Muscle of back (tissue), 11 donors: Measurements from ENCODE around the gene CC2D2B. TPM values are rescaled to one million over a fixed set of nuclear protein-coding genes. Genes with fewer than 3 reads are reported as not detected.
"Not testable (repeated sequence)": the region's sequence is repeated elsewhere in the genome, so short reads cannot be mapped to it uniquely, and the experiment has no call there.

Source experiments
- DNase-seq, 3 donors: peaks; one replicate each; pipeline versions ENCODE4 v3.0.0 to v3.0.0-alpha.2; 2013
- polyA plus RNA-seq, 10 donors: library from polyadenylated mRNA; unstranded; fragments of 120-200 nt; gene quantifications; one replicate each; pipeline ENCODE4 v1.2.1, GENCODE V29; 2013; ENCODE audit not compliant: insufficient read length in 10 of 10

Gene CC2D2B
- polyA plus RNA-seq, 10 donors, result 0.64 to 1.9 (median 0.82) TPM

DNA sequence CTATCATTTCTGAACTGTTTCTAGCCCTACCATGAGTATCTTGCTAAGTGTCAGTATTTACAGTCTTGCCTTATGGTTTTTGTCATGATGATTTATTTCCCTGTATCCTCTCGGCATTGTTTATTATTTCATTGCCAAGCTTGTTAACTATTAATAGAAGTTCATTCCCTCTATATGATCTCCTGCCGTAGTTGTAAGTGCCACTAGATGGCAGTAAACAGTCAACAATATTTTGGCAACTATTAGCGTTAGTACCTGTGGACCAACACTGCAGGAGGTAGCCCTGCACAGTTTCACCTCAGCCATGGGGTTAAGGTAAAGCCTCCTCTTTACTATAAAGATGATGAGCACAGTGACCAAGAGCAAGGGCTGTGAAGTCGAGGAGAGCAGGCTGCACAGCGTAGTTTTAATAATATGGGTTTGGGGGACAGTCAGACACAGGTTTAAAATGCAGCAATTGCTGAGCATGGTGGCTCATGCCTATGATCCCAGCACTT is 109.5 kb downstream of the CC2D2B start:
- DNase-seq, result peak; percentile 41 to 69 (median 42)

GRCh38 chr10:96021332-96021731 is 113.6 kb downstream of the CC2D2B start:
- no peak for DNase-seq

DNA sequence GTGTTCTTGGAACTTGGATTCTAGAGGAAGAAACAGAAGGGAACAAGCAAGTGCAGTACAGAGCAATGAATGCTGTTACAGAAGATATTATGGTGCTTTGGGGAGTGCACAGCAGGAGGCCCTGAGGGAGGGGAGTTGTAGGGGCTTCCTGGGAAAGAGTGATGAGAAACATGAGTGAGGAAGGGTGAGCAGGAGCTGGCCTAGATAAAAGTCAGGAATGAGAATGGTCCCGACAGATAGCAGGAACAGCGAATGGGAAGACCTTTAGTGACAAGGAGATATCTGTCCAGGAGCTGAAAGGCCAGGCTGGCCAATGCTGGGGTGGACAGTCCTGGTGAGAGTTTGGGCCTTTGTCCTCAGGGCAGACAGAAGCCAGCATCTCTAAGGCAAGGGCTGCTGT is 115.0 kb downstream of the CC2D2B start:
- no peak for DNase-seq

- DNase-seq, result no peak
Observed at GRCh38 chr10:96023168-96023567, 115.4 kb downstream of the CC2D2B start.

GRCh38 chr10:96025566-96025965 is 117.8 kb downstream of the CC2D2B start:
- peak in 1 of 3 donors; percentile 2 for DNase-seq

- DNase-seq, result no peak
Observed at GRCh38 chr10:96034625-96035024, 126.8 kb downstream of the CC2D2B start.

DNA sequence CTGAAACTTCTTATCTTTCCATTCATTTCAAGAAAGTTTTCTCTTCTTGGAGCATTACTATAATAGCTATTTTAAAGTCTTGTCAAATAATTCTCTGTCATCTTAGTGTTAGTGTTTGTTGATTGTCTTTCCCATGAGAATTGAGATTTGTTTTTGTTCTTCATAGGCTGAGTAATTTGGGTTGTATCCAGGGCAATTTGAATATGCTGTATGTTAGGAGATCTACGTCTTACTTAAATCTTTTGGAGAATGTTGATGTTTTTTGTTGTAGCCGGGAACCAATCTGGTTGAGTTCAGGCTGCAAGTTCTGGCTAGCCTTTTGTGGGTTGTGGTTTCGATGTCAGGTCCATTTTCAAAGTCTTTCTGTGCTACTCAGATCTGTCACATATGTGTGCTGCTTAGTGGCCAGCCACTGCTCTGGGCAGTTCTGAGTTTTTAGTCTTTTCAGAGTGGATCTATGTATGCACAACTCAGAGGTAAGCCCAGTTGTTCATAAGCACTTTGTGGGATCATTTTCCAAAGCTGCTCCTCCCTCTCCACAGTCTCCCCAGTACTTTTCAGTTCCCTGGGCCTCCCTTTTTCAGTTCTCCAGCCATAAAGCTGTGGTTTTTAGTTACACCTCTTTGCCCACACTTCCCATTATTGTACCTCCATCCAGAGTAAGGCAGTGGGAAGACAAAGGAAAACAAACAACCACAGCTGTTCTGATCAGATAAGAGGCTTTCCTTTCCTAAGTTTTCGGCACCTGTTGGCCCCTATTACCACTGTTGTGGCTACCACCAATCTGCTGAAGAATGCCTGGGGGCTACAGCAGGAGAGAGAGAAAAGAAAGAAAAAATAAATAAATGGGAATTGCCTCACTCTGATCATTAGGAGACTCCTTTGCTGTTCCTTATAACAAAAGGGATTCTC is 131.0 kb downstream of the CC2D2B start:
- no peak for DNase-seq

DNA sequence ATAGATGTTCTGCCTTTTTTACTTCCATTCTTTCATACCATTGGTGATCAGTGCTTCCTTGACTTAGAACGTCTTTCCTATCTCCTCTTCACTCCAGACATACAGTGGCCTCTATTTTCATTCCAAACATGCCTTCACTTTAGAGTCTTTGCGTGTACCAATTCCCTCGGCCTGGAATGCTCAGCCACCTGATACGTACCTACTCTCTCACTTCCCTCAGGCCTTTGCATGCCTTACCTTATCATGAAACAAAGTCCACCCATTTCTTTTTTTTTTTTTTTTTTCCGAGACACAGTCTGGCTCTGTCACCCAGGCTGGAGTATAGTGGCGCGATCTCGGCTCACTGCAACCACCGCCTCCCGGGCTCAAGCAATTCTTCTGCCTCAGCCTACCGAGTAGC is 133.4 kb downstream of the CC2D2B start:
- DNase-seq, result no peak

DNA sequence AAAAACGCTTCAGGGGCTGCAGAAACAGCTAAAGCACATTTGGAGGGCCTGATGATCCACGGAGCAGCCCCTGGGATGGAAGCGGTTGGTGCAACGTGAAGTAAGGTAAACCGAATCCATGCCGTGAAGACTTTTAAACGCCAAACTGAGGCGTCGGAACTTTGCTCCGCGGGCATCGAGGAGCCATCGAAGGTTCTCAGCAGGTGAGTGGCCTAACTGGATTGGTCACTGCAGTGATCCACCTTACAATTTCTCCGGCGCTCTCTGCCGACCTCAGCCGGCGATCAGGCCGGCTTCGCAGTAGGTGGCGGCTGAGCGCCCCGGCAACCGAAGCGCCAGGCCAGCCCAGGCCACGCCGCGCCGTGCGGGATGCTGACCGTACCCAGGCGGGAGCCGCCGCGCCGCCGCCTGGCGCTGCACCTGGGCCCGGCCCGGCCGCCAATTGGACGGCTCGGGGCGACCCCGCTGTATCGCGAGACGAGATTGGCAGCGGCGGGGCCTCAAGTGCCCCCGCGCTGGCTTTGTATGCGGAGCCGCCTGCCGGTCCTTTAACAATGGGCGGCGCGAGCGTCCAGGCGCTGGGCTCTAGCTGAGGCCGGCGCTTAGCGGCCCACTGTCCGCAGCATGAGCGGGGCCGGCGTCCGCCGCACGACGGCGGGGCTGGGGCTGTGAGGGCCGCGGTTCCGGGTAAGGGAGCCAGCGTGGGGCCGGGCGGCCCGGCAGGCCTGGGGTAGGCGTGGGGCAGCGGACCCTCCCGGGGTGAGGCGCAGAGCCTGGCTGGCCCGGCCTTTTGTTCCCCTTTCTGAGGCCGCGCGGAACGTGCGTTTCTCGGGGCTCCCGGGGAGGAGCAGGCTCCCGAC is 135.5 kb downstream of the CC2D2B start, which contains the start of gene CCNJ:
Gene CCNJ, plus strand, starts transcription at position 551 of the 860 bp plus-strand sequence. CDS start 811 bp downstream, outside the sequence.
- peak; percentile 90 to 96 (median 93) for DNase-seq

DNA sequence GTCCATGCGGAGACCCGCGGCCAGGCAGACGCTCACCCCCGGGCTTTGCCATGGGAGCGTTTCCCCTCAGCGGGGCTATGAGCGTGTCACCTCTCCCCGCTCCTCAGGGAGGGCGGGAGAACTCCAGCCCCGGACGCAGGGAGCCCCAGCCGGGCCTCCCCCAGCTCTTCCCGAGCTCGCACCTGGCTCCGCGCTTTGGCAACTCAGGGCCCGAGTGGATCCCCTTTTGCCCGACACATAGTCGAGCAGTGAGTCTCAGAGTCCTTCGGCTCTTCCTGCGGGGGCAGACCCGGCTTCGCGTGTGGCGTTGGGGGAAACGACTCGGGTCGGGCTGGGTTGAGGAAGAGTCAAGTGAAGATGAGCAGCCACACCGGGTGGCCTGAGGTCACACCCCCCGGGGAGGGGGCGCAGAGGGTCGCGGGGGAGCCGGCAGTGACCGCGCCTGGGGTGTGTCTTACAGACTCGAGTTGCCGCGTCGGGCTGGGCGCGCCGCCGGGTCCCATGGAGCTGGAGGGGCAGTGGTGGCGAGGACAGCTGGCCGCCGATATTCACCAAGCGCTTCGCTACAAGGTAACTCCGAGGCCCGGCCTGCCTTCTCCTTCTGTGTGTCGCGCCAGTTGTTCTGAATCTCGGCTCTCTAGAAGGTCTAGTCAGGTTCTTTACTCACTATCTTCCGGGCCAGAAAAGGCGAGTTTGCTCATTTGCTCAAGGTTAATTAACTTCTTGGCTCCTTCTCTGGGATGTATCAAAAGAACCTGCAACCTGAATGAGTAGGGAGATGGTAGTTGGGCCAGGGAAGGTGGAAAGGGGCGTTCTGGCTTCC is 136.3 kb downstream of the CC2D2B start:
- DNase-seq, result peak; percentile 32 to 83 (median 52)

- DNase-seq, result peak in 2 of 3 donors; percentile 10 to 16
Observed at GRCh38 chr10:96044736-96045135, 137.0 kb downstream of the CC2D2B start.

GRCh38 chr10:96046546-96046945 is 138.8 kb downstream of the CC2D2B start:
- no peak for DNase-seq

GRCh38 chr10:96047004-96047649 is 139.4 kb downstream of the CC2D2B start:
- no peak for DNase-seq

GRCh38 chr10:96047925-96048324 is 140.2 kb downstream of the CC2D2B start:
- not testable (repeated sequence) for DNase-seq

GRCh38 chr10:96049340-96049739 is 141.6 kb downstream of the CC2D2B start:
- DNase-seq, result no peak

- no peak for DNase-seq
Observed at GRCh38 chr10:96053985-96054384, 146.2 kb downstream of the CC2D2B start.

GRCh38 chr10:96056787-96057186 is 149.0 kb downstream of the CC2D2B start:
- no peak for DNase-seq

DNA sequence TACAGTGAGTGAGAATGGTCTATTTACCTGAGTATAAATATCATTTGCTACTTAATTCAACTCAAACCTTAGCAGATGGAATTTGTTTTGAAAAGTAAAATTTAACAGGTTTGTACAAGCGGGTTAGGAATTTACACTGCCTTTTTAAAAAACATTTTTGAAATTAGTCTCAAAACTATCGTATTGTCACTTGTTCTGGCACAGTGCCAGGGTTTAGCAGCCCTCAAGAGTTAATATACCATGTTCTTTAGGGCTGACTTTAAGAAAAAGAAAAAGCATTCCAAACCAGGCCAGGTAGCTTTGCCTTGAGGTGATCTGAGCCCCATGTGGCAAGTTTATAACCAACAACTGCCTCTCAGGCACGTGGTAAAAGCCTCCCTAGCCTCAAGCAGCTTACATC is 153.5 kb downstream of the CC2D2B start:
- no peak for DNase-seq

GRCh38 chr10:96072674-96073073 is 164.9 kb downstream of the CC2D2B start:
- no peak for DNase-seq

GRCh38 chr10:96073722-96074121 is 165.9 kb downstream of the CC2D2B start:
- DNase-seq, result peak in 1 of 3 donors; percentile 58

DNA sequence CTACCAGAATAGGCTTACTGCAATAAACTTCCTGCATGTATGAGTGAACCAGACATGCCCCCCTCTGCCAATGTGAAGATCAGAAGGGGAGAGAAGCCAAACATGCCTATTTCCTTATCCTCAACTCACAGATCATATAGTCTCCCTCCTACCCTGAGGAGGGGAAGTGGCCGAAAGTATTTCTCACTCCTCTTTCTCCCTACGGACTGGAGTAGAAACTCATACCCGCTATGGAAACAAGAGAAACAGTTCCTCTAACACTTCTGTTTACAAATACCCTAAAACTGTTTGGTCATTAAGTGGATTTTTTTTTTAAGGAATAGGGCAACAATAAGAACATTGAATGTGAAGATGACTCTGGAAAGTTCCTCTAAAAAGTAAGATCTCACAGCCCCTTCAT is 167.0 kb downstream of the CC2D2B start:
- no peak for DNase-seq
